22Rv1 (cell line): ENCODE results near the gene PARD6G.

ENCODE experiments used
- CTCF ChIP-seq: fragments of 450-650 bp; IDR thresholded peaks from 2 replicates; pipeline ENCODE4 v1.5.1; 2017; ENCODE audit warnings: mild to moderate bottlenecking
- ZFX ChIP-seq: fragments of 450-650 bp; IDR thresholded peaks from 2 replicates; pipeline ENCODE4 v1.6.1; 2017; ENCODE audit warnings: antibody characterized with exemption, borderline replicate concordance

- TF ChIP-seq CTCF: no peak
- no peak for TF ChIP-seq ZFX
Measured at GRCh38 chr18:80253871-80254492, 6.7 kb upstream of the PARD6G start.
